ENCODE measurements around the gene PCCB.
"Not testable (repeated sequence)": the region's sequence is repeated elsewhere in the genome, so short reads cannot be mapped to it uniquely, and the experiment has no call there.

Gene PCCB

DNA sequence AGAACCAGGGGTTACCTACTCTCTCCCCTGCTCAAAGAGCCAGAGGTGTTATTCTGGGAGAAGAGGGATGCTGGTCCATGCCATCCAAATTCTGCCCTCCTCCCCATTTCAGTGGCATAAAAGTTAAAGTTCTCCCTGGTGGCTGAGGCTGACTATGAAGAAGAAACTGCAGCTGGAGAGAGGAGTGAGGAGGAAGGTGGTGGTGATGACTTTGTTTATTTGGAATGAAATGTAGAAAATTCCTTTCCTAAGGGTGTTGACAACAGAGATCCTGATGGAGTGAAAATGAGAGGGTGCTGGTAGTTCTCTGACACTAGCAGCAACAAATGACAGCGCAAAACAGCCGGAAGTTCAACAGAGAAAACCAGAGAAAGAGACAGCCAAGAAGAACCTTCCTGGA lies 100.4 kb downstream of the PCCB start:
- Histone ChIP-seq H3K9me3 (ENCODE audit: insufficient read depth, low read length) (no peaks in the 10 kb centered on the region), H3K79me2 (ENCODE audit: low read length) (no peaks in the 10 kb centered on the region), H4K20me1 (ENCODE audit: insufficient read depth, low read length) (no peaks in the 10 kb centered on the region), H3K27ac (ENCODE audit: low read length) (no peak overlapping the region), H3K4me3 (ENCODE audit: low read length) (no peak overlapping the region), H2AFZ (ENCODE audit: low read depth, low read length) (no peak overlapping the region), H3K9ac (ENCODE audit: low read length) (no peak overlapping the region), H3K36me3 (replicated peaks; ENCODE audit: low read depth, low read length) (peaks cover 5% of the 10 kb centered on the region), H3K4me1 (ENCODE audit: low read length) (peaks cover 20% of the 10 kb centered on the region), H3K27me3 (ENCODE audit: low read depth, low read length) (no peaks in the 10 kb centered on the region), H3K4me2 (ENCODE audit: low read length) (no peak overlapping the region)
- no peak for TF ChIP-seq EZH2phosphoT487 (IDR thresholded peaks at IDR 0.05; ENCODE audit: low read depth)

DNA sequence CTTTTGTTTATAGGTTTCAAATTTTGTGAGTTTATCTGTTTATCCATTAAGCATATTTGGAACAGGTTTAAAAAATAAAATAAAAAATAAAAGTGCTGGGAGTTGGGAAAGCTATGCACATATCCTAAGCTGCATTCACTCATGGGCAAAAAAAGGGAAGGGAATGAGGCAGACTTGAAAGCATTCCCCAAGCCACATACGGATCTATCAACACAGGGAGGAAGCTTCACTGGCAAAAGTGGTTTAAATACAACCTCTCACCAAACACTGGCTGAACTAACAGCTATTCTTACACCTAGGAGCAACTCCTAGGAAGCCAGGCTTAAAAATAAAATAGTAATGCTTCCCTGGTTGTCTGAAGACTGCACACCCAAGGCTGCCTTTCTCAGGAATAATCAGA lies 101.2 kb downstream of the PCCB start:
- Histone ChIP-seq H3K27ac (ENCODE audit: low read length) (no peak overlapping the region), H3K4me2 (ENCODE audit: low read length) (no peak overlapping the region), H4K20me1 (ENCODE audit: insufficient read depth, low read length) (no peaks in the 10 kb centered on the region), H3K4me3 (ENCODE audit: low read length) (no peak overlapping the region), H2AFZ (ENCODE audit: low read depth, low read length) (no peak overlapping the region), H3K27me3 (ENCODE audit: low read depth, low read length) (no peaks in the 10 kb centered on the region), H3K36me3 (replicated peaks; ENCODE audit: low read depth, low read length) (peaks cover 5% of the 10 kb centered on the region), H3K9me3 (ENCODE audit: insufficient read depth, low read length) (no peaks in the 10 kb centered on the region), H3K79me2 (ENCODE audit: low read length) (no peaks in the 10 kb centered on the region), H3K4me1 (ENCODE audit: low read length) (peaks cover 12% of the 10 kb centered on the region), H3K9ac (ENCODE audit: low read length) (no peak overlapping the region)
- TF ChIP-seq EZH2phosphoT487 (IDR thresholded peaks at IDR 0.05; ENCODE audit: low read depth), result no peak
- TF ChIP-seq, protein P1, sequence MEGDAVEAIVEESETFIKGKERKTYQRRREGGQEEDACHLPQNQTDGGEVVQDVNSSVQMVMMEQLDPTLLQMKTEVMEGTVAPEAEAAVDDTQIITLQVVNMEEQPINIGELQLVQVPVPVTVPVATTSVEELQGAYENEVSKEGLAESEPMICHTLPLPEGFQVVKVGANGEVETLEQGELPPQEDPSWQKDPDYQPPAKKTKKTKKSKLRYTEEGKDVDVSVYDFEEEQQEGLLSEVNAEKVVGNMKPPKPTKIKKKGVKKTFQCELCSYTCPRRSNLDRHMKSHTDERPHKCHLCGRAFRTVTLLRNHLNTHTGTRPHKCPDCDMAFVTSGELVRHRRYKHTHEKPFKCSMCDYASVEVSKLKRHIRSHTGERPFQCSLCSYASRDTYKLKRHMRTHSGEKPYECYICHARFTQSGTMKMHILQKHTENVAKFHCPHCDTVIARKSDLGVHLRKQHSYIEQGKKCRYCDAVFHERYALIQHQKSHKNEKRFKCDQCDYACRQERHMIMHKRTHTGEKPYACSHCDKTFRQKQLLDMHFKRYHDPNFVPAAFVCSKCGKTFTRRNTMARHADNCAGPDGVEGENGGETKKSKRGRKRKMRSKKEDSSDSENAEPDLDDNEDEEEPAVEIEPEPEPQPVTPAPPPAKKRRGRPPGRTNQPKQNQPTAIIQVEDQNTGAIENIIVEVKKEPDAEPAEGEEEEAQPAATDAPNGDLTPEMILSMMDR (IDR thresholded peaks at IDR 0.05; ENCODE audit: low read depth, low read length), result no peak

GRCh38 chr3:136351905-136352304 lies 101.8 kb downstream of the PCCB start:
- Histone ChIP-seq H4K20me1 (ENCODE audit: insufficient read depth, low read length) (no peaks in the 10 kb centered on the region), H3K9ac (ENCODE audit: low read length) (no peak overlapping the region), H3K79me2 (ENCODE audit: low read length) (no peaks in the 10 kb centered on the region), H3K27ac (ENCODE audit: low read length) (no peak overlapping the region), H3K9me3 (ENCODE audit: insufficient read depth, low read length) (no peaks in the 10 kb centered on the region), H3K4me1 (ENCODE audit: low read length) (peaks cover 8% of the 10 kb centered on the region), H3K27me3 (ENCODE audit: low read depth, low read length) (no peaks in the 10 kb centered on the region), H3K36me3 (replicated peaks; ENCODE audit: low read depth, low read length) (peaks cover 5% of the 10 kb centered on the region), H3K4me3 (ENCODE audit: low read length) (no peak overlapping the region), H3K4me2 (ENCODE audit: low read length) (no peak overlapping the region), H2AFZ (ENCODE audit: low read depth, low read length) (no peak overlapping the region)
- TF ChIP-seq, protein P1 (IDR thresholded peaks at IDR 0.05; ENCODE audit: low read depth, low read length), result peak; percentile 36; the same call in 1 of the 2 replicates
- no peak for TF ChIP-seq EZH2phosphoT487 (IDR thresholded peaks at IDR 0.05; ENCODE audit: low read depth)

- no peaks in the 10 kb centered on the region for H3K27me3 ChIP-seq (ENCODE audit: low read depth, low read length)
- no peak overlapping the region for H3K9ac ChIP-seq (ENCODE audit: low read length)
- H3K36me3 ChIP-seq (replicated peaks; ENCODE audit: low read depth, low read length), result peaks cover 5% of the 10 kb centered on the region
- H4K20me1 ChIP-seq (ENCODE audit: insufficient read depth, low read length), result no peaks in the 10 kb centered on the region
- H3K4me2 ChIP-seq (ENCODE audit: low read length), result no peak overlapping the region
- no peak overlapping the region for H2AFZ ChIP-seq (ENCODE audit: low read depth, low read length)
- no peaks in the 10 kb centered on the region for H3K9me3 ChIP-seq (ENCODE audit: insufficient read depth, low read length)
- TF ChIP-seq, protein P1 (IDR thresholded peaks at IDR 0.05; ENCODE audit: low read depth, low read length), result no peak
- no peak for TF ChIP-seq EZH2phosphoT487 (IDR thresholded peaks at IDR 0.05; ENCODE audit: low read depth)
- H3K4me1 ChIP-seq (ENCODE audit: low read length), result peaks cover 8% of the 10 kb centered on the region
- no peaks in the 10 kb centered on the region for H3K79me2 ChIP-seq (ENCODE audit: low read length)
- H3K27ac ChIP-seq (ENCODE audit: low read length), result no peak overlapping the region
- H3K4me3 ChIP-seq (ENCODE audit: low read length), result no peak overlapping the region
Observed at GRCh38 chr3:136353461-136353860, 103.3 kb downstream of the PCCB start.

DNA sequence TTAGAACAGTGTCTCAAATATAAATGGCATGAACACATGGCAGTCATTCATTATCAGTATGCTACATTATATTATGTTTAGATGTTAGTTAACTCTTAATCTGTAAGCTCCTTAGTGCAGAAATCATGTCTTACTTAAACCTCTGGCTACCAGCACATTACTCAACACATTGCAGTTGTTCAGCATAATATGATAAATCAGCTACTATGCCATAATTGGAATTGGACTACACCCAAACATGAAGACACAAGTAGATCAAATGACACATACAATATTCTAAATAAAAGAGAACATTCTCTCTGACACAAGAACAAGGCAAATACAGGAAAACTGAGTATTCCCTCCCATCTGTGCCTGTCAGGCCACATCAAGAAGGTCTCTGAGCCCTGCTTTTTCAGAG lies 116.1 kb downstream of the PCCB start:
- Histone ChIP-seq H3K27me3 (ENCODE audit: low read depth, low read length) (no peaks in the 10 kb centered on the region), H2AFZ (ENCODE audit: low read depth, low read length) (no peak overlapping the region), H3K4me2 (ENCODE audit: low read length) (no peak overlapping the region), H3K9me3 (ENCODE audit: insufficient read depth, low read length) (no peaks in the 10 kb centered on the region), H3K27ac (ENCODE audit: low read length) (no peak overlapping the region), H3K4me3 (ENCODE audit: low read length) (no peak overlapping the region), H3K79me2 (ENCODE audit: low read length) (no peaks in the 10 kb centered on the region), H3K9ac (ENCODE audit: low read length) (no peak overlapping the region), H4K20me1 (ENCODE audit: insufficient read depth, low read length) (no peaks in the 10 kb centered on the region), H3K36me3 (replicated peaks; ENCODE audit: low read depth, low read length) (peaks cover 6% of the 10 kb centered on the region), H3K4me1 (ENCODE audit: low read length) (no peaks in the 10 kb centered on the region)
- TF ChIP-seq EZH2phosphoT487 (IDR thresholded peaks at IDR 0.05; ENCODE audit: low read depth), result no peak
- TF ChIP-seq, protein P1 (IDR thresholded peaks at IDR 0.05; ENCODE audit: low read depth, low read length), result no peak

- not testable (repeated sequence) for H3K79me2 ChIP-seq (ENCODE audit: low read length); H3K9me3 ChIP-seq (ENCODE audit: insufficient read depth, low read length); H3K27me3 ChIP-seq (ENCODE audit: low read depth, low read length); H2AFZ ChIP-seq (ENCODE audit: low read depth, low read length); H3K4me3 ChIP-seq (ENCODE audit: low read length); H3K4me2 ChIP-seq (ENCODE audit: low read length); H4K20me1 ChIP-seq (ENCODE audit: insufficient read depth, low read length); H3K9ac ChIP-seq (ENCODE audit: low read length); H3K36me3 ChIP-seq (replicated peaks; ENCODE audit: low read depth, low read length); H3K4me1 ChIP-seq (ENCODE audit: low read length); H3K27ac ChIP-seq (ENCODE audit: low read length)
Observed at GRCh38 chr3:136375800-136376199, 125.7 kb downstream of the PCCB start.

Measured in OCI-LY3 (cell line).